HG03039 (cell line): ENCODE results near the gene MAS1L.

Experiments
- ATAC-seq: cut with Tn5 transposase; IDR thresholded peaks from one replicate; pipeline ENCODE4 v1.9.1; 2021; ENCODE audit warnings: mild to moderate bottlenecking, moderate library complexity; ENCODE audit not compliant: unreplicated experiment

MAS1L gene, protein sequence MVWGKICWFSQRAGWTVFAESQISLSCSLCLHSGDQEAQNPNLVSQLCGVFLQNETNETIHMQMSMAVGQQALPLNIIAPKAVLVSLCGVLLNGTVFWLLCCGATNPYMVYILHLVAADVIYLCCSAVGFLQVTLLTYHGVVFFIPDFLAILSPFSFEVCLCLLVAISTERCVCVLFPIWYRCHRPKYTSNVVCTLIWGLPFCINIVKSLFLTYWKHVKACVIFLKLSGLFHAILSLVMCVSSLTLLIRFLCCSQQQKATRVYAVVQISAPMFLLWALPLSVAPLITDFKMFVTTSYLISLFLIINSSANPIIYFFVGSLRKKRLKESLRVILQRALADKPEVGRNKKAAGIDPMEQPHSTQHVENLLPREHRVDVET

DNA sequence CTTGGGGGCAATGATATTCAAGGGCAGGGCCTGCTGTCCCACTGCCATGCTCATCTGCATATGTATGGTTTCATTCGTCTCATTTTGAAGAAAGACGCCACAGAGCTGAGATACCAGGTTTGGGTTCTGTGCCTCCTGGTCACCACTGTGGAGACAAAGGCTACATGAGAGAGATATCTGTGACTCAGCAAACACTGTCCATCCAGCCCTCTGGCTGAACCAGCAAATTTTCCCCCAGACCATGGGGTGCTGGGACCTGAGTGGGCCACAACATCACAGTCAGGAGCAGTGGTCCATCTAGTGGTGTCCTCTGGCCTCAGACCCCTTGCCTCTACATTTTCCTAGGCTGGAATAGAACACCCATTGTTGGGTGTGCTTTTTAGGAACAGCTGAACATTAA lies at the start of gene MAS1L:
Gene MAS1L, minus strand, starts transcription at position 297 of the 400 bp plus-strand sequence. Its CDS starts 54 bp downstream, at position 243.
- no peak for ATAC-seq

DNA sequence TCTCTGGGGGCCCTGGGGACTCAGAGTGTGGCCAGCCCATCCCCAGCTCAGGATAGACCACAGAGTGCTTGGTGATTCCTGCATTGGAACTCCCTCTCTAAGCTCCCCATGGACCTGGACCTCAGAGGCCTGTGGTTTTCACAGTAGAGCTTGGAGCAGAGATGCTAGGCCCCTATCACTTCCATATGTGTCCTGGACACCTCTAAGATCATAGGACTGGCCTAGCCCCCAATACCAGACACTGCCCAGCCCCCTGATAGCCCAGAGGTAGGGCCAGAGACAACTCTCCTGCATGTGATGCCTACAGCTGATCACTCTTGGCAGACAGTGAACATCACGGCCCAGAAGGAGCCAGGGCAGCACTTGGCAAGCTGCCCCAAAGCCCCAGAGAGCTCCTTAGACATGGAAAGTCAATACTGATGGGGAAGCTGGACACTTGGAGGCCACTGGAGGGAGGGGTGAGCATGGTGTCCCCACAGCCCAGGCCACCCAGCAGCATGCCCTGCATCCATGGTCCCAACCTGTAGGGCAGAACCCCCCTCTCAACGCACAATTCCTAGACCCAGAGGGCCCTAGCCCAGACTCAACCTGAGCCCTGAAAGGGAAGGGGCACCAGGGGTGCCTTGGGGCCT lies 44.7 kb upstream of the MAS1L start:
- no peak for ATAC-seq

- no peak for ATAC-seq
Observed at GRCh38 chr6:29531668-29532067, 43.9 kb upstream of the MAS1L start.

GRCh38 chr6:29530671-29531310 lies 43.0 kb upstream of the MAS1L start:
- no peak for ATAC-seq

- no peak for ATAC-seq
Observed at GRCh38 chr6:29529956-29530355, 42.2 kb upstream of the MAS1L start.

DNA sequence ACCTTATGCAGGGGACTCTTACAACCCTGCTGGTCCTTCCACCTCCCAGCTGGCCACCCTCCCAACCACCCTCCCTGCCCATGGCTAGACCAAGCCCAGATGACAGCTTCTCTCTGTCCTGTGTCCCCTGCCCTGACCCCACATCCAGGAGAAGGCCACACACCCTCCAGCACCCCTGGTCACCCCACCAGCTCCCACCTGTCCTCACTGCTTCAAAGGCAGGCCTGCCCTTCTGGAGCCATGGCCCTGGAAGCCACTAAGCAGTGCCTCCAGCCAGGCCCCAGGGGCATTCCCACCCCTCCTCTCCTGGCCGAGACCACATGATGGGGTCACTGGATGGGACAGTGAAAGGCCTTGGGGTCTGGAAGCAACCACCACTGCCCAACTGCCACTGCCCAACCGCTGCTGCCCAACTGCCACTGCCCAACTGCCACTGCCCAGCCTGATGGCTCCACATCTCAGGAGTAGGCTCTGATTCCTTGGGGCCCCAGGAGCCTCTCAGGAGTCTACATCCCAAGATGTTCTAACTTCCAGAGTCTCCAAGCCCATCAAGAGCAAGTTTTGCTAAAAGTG lies 41.3 kb upstream of the MAS1L start:
- ATAC-seq, result no peak

- ATAC-seq, result no peak
Observed at GRCh38 chr6:29528300-29528931, 40.7 kb upstream of the MAS1L start.

DNA sequence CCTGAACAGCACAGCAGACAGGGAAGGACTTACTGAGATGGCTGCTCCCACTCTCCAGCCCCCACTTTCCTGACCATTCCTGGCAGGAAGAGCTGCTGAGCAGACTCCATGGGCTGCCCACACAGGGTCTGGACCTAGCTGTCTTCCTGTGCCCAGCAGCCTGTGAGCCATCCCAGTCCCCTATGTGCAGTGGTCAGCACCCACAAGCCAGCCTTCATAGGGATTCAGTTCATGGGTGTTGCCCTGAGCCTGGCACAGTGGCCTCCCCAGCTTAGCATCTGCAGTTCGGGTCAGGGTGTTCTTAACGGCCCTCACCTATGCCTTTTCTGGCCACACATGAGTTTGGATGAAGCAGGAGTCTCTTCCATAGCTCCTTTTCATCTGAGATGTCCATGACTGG lies 39.8 kb upstream of the MAS1L start:
- no peak for ATAC-seq

DNA sequence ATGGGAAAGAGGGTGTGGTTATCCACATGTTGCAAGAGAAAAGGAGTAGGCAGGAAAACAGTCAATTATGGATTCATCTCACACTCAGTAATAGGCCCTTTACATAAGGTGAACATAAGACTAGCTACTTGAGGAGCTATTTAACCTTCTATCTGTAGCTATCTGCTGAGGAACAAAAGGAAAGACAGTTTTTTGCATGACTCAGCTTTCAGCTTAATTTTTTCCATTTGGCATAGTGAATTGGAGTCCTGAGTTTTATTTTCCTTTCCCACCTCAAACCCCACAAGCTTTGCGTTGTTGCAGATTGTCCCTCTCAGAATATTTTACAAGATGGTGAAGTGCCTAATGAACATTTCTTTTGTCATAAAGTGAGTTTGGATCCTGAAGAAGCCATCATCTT lies 39.4 kb upstream of the MAS1L start:
- ATAC-seq, result no peak

GRCh38 chr6:29525311-29525639 lies 37.5 kb upstream of the MAS1L start:
- no peak for ATAC-seq

DNA sequence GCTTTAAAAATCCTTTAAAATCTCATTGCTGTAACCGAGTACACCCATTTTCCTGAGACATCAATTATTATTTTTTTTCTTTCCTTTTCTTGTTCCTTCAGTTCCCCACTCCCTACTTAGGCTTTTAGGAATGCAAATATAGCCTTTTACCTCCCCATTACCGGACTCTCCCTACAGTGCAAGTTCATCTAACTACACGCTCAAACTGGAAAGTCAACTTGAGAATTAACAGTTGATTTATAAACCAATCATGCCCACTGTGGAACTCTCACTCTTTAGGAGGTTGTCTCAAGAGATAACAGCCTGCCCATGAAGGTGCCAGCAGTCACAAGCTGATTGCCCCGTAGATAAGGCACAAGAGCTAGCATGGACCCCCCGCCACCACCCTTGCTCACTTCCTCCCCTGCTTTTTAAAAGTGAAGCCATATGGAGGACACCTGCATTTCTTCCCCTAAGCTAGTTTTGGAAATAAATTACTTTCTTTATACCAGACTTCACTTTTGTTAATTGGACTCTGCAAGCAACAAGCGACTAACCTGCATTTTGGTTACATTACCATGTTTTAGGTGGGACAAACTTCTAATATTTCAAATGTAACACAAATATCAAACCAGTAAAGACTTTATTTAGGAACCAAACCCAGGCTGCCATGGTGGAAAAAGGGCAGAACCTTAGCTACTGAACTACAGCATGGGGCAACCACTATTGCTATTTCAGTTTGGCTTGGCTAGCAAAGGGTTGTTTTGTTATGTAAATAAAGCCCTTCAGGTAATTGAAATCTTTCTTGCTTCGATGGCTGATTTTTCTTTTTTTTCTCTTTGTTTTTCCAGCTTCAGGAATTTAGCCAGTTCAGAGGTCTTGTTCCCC lies 36.9 kb upstream of the MAS1L start:
- ATAC-seq, result no peak

- no peak for ATAC-seq
Observed at GRCh38 chr6:29524044-29524443, 36.3 kb upstream of the MAS1L start.

GRCh38 chr6:29522227-29522626 lies 34.5 kb upstream of the MAS1L start:
- no peak for ATAC-seq

DNA sequence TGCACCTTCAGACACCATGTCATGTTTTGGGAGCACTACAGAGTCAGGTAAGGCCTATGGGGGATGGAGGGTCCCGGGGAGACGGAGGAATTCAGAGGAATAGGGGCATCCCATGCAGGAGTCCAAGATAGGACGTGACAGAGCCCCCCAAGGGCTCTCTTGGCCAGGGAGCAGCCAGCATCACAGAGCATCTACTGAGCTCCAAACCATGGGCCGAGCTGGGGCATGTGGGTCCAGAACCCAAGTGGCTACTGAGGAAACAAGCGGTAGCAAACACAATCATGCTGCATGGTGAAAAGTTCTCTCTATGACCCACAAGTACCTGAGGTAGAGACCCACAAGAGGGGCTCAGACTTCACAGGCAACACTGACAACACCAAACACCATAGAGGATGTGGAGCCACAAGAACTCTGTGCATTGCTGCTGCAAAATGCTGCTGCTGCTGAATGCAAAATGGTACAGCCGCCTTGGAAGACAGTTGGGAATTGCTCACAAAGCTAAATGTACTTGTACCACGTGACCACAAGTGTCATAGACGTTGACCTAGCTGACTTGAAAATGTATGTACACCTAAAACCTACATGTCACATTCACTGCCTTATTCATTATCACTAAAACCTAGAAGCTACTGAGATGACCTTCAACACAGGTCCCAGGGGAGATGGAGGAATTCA lies 33.4 kb upstream of the MAS1L start:
- ATAC-seq, result no peak

GRCh38 chr6:29520232-29520631 lies 32.5 kb upstream of the MAS1L start:
- ATAC-seq, result no peak

- no peak for ATAC-seq
Observed at GRCh38 chr6:29519291-29520010, 31.7 kb upstream of the MAS1L start.

GRCh38 chr6:29517728-29518440 lies 30.1 kb upstream of the MAS1L start:
- no peak for ATAC-seq

- ATAC-seq, result no peak
Observed at GRCh38 chr6:29517245-29517644, 29.5 kb upstream of the MAS1L start.

DNA sequence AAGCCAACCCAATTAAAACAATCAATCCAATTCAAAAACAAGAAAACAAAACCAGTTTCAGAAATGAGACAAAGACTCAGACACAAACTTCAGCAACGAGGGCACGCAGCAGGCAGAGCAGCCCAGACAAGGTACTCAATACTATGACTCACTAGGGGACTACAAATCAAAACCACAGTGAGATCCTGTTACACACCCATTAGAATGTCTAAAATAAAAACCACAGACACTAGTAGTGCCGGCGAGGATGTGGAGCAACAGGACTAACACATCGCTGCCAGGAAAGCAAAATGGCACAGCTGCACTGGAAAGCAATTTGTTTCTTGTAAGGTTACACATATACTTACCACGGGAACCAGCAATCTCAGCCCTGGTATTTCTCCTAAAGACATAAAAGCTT lies 28.4 kb upstream of the MAS1L start:
- ATAC-seq, result no peak
